NCI-H1417 (cell line): Measurements from ENCODE around the gene TCOF1.
A peak's percentile ranks its signal among the peaks of the same experiment; 100 is the strongest.

Source experiments
- DNase-seq, 3 experiments: peaks; one replicate each; lab custom pipeline; 2025; lab: John Stamatoyannopoulos, UW

The TCOF1 gene

DNA sequence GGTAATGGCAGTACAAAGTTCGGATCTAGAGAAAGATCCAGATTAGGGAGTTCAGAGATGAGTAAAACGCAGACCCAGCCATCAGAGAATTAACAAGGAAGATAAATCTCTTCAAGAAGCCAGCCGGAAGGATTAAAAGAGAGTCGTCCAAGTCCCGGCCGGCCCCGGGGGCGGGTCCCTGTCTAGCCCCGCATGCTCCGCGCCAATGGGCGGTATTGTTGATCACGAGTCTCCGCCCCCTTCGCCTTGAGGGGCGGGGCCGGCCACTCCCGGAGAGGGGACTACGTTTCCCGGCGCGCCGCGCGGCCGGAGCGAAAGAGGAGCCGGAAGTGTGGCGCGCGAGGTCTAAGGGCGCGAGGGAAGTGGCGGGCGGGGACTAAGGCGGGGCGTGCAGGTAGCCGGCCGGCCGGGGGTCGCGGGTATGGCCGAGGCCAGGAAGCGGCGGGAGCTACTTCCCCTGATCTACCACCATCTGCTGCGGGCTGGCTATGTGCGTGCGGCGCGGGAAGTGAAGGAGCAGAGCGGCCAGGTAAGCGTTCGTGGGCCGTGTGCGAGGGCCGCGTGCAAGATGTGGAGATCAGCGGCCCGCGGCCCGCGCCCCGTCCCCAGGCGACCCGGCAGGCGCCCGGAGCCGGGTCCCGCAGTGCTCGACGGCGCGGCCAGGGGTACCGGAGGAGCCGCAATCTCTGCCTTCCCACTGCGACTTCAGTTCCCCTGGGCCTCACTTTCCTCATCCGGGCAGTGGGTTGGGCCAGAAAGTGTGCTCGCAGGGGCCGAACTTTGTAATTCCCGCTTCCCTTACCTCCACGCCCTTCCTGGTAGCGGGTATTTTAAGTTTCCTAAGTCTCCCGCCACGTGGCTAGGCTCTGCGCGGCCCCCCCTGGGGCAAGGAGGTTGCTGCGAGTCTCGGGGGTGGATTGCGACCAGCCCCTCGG lies at the start of gene TCOF1:
TSS of gene TCOF1 (plus strand) at position 372 of the 935 bp plus-strand sequence. CDS start at position 422, 50 bp downstream.
- peak; percentile 90 to 96 (median 93) for DNase-seq

- DNase-seq: peak in 2 of 3 experiments; percentile 21 to 72
These were observed 48.2 kb upstream of the TCOF1 start for GRCh38 chr5:150309101-150309885.

- DNase-seq: peak in 1 of 3 experiments; percentile 68
These were observed 47.6 kb upstream of the TCOF1 start for GRCh38 chr5:150309886-150310239.

DNA sequence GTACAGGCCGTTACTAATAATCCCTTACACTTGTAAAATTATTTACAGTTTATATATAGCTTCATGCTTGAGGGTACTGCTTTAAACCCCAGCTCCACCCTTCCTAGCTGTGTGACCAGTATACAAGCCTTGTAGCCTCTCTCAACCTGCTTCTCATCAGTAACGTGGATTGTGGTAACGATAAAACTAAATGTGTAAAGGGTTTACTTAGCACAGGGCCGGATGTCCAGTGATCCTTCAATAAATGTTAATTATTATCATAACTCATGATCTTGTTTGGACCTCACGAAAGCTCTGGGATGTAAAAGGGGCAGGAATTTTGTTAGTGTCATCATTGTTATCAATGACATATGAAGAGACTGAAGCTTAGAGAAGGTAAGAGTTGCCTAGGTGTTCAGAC lies 47.3 kb upstream of the TCOF1 start:
- DNase-seq: peak in 1 of 3 experiments; percentile 19

DNA sequence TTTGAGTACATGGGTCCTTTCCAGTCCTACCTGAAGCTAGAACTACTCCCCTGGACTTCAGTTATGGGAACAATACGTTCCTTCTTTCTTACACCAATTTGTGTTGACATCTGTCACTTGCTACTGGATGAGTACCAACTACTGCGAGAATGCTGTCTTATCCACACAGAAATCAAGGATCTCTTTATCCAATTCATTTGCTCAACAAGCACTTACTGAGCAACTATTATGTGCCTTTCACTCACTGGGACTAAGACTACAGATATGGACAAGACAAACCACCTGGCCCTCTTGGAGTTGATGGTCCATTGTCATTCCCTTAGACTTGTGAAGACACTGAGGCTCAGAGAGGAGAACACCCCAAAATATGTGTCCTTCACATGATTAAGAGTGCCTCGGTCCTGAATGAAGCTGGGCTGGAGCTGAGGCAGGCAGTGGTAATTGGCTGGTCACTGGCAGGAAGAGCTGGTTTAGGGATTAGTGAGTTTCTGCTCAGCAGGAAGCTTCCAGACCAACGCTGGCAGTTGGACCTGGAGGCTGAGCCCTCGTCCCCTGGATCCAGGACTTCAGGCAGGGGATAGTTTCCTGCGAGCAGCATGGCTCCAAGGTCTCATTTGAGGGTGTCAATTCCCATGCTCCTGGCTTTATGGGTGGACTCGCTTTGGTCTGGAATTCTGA lies 46.3 kb upstream of the TCOF1 start:
- no peak for DNase-seq

DNA sequence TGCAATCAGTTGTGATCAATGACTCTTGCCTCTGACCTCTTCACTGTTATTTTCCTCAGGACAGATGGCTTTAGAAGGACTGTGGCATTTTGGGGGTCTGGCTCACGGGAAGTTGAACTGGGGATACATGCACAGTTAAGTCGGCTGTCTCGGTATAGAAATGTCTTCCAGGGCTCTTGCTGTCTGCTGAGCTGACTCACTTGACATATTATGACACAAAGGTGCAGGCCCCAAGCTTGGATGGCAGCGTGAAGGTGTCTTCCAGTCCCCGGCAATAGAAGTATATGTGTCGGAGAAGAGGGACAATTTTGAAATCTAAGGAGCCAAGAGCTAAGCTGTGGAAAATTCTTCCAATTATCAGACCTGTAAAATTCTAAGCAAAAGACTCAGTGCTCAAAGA lies 45.0 kb upstream of the TCOF1 start:
- no peak for DNase-seq

GRCh38 chr5:150313501-150313900 lies 44.0 kb upstream of the TCOF1 start:
- no peak for DNase-seq

GRCh38 chr5:150313921-150314716 lies 43.4 kb upstream of the TCOF1 start:
- DNase-seq: no peak

DNA sequence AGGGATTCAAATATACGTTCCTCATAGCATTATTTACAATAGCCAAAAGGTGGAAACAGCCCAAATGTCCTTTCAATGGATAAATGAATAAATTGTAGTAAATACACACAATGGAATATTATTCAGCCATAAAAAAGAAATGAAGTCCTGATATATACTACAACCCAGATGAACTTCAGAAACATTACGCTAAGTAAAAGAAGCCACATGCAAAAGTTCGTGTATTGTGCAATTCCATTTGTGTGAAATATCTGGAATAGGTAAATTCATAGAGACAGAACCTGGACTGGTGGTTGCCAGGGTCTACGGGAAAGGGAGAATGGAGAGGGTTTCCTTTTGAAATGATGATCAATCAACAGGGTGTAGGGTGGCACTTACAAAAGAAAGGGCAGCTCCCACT lies 42.3 kb upstream of the TCOF1 start:
- DNase-seq: no peak

DNA sequence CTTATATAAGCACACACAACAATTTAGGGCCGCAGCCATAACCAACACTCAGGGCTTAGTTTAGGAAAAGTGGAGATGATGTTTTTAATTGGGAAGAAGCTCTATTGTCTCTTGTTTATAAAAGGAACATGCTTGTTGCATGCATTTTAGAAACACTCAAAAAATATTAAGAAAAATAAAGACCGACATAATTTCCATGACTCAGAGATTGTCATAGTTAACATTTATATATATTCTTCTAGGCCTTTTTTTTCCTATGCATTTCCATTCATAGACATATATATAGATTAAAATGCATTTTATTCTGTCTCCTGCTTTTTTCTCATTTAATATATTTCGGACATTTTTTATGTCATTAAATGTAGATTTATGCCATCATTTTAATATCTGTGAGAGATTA lies 41.2 kb upstream of the TCOF1 start:
- DNase-seq: no peak

- no peak for DNase-seq
These were observed 40.2 kb upstream of the TCOF1 start for GRCh38 chr5:150317048-150318003.

DNA sequence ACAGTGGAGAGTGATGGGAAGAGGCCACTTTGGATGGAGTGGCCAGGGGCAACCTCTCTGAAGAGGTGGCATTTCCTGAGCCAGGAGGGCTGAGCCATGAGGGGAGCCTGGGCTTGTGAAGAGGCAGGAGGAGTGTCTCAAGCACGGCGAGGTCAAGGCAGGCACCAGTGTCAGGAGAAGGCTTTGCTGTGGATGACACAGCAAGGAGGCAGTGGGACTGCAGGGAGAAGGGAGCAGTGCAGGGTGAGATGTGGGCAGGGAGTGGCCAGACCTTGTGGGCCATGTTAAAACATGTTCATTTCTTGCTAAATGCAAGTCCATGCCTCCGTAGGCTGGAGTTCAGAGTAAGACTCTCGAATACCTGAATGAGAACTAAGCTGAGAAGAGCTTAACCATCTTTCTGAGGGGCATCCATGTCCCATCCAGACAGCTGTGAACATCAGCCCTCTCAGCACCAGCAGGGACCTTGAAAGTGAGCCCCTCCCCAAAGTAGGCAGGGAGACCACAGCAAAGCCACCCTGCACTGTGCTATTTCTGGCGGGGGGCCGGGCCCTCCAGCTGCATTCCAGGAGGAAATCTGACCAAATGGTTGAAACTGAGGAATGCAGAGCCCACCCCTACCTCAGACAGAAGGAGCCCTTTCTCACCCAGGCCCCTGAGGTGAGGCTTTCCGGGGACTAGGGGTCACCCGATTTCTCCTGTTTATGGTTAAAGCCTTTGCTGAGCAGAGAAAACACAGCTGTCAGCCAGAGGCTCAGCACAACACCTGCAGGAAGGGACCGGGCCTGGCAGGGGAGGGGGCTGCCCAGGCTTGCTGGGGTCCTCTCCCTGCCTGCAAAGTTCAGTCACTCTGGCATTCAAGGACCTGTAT lies 38.6 kb upstream of the TCOF1 start:
- DNase-seq: no peak

GRCh38 chr5:150319484-150319790 lies 38.1 kb upstream of the TCOF1 start:
- DNase-seq: no peak

DNA sequence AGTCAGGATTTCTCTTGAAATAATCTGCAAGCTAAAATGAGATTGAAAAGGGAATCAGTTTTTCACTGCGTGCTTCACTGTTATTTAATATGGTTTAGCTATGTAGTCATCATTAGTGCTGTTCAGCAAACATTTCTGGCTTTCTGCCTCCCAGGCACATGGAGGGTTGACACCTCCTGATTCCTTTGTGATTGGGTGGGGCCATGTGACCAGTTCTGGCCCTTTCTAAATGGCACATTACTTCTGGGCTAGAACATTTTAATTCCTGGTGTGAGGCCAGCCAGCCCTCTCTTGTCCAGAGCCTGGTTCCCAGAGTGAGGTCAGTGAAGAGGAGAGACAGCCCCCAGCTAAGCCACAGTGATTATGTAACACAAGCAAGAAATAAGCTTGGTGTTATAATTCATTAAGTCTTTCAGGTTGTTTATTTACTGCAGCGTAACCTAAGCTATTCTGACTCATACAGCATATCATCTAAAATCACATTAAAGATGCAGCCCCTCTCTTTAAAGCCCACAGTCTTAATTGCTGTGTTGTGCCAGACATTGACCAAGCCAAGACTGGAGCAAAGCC lies 37.4 kb upstream of the TCOF1 start:
- DNase-seq: peak in 1 of 3 experiments; percentile 17

DNA sequence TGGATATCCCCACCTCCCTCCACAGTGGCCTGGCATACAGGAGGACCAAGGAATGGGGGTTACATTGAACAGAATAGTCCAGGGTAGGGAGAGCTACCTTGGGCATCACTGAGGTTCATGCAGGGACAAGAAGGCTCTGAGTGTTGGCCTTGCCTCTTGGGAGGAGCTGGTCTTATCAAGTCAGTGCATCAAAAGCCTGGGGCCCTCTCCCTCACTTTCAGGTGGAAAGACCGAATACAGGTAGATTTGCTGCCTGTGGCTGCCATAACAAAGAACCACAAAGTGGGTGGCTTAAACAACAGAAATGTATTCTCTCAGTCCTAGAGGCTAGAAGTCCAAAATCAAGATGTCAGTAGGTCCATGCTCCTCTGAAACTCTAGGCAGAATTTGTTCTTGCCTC lies 36.3 kb upstream of the TCOF1 start:
- DNase-seq: no peak

DNA sequence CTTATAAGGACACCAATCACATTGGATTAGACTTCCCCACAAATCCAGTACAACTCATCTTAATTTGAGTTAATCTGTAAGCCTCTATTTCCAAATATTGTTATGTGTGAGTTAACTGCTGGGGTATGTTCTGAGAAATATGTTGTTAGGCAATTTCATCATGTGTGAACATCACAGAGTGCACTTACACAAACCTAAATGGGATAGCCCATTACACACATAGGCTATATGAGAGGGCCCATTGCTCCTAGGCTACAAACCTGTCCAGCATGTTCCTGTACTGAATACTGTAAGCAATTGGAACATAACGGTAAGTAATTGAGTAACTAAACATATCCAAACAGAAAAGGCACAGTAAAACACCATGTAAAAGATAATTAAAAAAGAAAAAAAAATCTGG lies 35.7 kb upstream of the TCOF1 start:
- no peak for DNase-seq

DNA sequence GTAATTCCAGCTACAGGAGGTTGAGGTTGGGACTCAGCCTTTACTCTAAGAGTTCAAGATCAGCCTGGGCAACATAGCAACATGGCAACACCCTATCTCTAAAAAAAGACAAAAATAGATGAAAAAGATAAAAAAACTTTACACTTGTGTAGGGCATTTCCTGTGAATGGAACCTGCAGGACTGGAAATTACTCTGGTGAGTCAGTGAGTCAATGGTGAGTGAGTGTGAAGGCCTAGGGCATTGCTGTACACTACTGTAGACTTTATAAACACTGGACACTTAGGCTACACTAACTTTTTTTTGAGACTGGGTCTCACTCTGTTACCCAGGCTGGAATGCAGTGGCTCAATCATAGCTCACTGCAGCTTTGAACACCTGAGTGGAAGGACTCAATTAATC lies 35.3 kb upstream of the TCOF1 start:
- no peak for DNase-seq

DNA sequence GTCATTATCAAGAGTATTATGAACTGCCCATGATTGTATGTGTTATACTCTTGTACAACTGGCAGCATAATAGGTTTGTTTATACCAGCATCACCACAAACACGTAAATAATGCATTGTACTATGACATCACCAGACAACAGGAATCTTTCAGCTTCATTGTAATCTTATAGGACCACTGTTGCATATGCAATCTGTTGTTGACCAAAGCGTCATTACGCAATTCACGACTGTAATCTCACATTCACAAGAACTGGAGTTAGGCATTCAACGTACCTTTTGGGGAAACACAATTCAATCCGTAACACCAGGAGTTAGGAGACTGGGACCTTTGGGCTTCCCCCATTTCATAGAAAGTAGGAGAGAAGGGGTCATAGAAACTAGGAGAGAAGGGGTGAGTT lies 34.4 kb upstream of the TCOF1 start:
- no peak for DNase-seq

DNA sequence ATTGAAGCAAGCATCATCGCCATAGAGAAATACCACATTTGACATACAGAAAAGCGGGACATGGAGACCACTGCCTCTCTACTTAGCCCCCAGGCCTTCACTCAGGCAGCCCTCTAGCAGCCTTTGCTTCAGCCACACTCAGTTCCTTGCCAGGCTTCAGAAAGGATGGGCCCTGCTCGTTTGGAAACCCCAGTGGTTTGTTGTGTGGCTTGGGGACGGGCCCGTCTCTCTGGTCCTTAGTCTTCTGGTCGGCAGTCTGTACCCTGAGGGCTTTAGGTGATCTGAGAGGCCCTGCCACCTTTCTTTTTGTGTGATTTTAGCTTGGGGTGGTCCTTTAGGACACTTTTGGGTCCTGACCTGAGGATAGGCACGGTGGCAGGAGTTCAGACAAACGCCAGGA lies 33.7 kb upstream of the TCOF1 start:
- no peak for DNase-seq
